ENCODE data around the gene SHMT1. TPM values are rescaled to one million over a fixed set of nuclear protein-coding genes. Genes with fewer than 3 reads are reported as not detected.

The SHMT1 gene
- total RNA-seq, 1 donor from 2014 or later, result 3.9 TPM

- TF ChIP-seq CTCF (IDR thresholded peaks at IDR 0.05), result no peak
- H3K9me3 Mint-ChIP-seq (ENCODE audit: low read depth), result no peaks in the 10 kb centered on the region
- H3K4me1 Mint-ChIP-seq (ENCODE audit: low read depth), result peaks cover 21% of the 10 kb centered on the region
- no peak overlapping the region for H3K4me3 Mint-ChIP-seq (ENCODE audit: unreplicated experiment)
- H3K36me3 Mint-ChIP-seq (ENCODE audit: low read depth), result peaks cover 19% of the 10 kb centered on the region
- no peak for DNase-seq (ENCODE audit: low spot score)
- H3K27me3 Mint-ChIP-seq (ENCODE audit: low read depth), result no peaks in the 10 kb centered on the region
- H3K27ac Mint-ChIP-seq (ENCODE audit: unreplicated experiment), result no peak overlapping the region
Observed at GRCh38 chr17:18323507-18324139, 39.7 kb downstream of the SHMT1 start.

DNA sequence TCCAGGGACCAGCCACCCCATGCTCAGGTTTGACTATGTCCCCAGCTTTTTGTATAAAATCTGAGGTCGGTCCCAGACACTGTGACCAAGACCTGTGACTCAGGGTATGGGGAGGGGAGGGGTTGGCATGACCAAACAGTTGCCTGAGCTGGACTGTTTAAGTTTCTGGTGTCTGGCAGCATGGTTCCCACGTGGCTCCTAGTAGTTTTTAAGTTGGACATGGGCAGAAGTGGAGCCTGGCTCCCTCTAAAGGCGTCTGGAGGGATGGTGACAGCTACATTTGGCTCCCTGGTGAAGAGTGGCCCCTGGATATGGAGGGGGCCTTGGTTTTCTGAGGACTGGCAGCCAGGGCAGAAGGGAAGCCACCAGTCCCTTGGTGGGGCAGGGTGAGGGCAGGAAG, 40.3 kb downstream of the SHMT1 start:
- Mint-ChIP-seq H3K27ac (ENCODE audit: unreplicated experiment) (no peak overlapping the region), H3K4me1 (ENCODE audit: low read depth) (peaks cover 26% of the 10 kb centered on the region), H3K4me3 (ENCODE audit: unreplicated experiment) (no peak overlapping the region), H3K36me3 (ENCODE audit: low read depth) (peaks cover 19% of the 10 kb centered on the region), H3K27me3 (ENCODE audit: low read depth) (no peaks in the 10 kb centered on the region), H3K9me3 (ENCODE audit: low read depth) (no peaks in the 10 kb centered on the region)
- DNase-seq (ENCODE audit: low spot score), result no peak
- peak; percentile 34 for TF ChIP-seq CTCF (IDR thresholded peaks at IDR 0.05)

GRCh38 chr17:18322522-18322921, 40.8 kb downstream of the SHMT1 start:
- no peak for TF ChIP-seq CTCF (IDR thresholded peaks at IDR 0.05)
- DNase-seq (ENCODE audit: low spot score), result no peak
- H3K4me1 Mint-ChIP-seq (ENCODE audit: low read depth), result peaks cover 31% of the 10 kb centered on the region
- no peaks in the 10 kb centered on the region for H3K27me3 Mint-ChIP-seq (ENCODE audit: low read depth)
- no peak overlapping the region for H3K4me3 Mint-ChIP-seq (ENCODE audit: unreplicated experiment)
- peaks cover 19% of the 10 kb centered on the region for H3K36me3 Mint-ChIP-seq (ENCODE audit: low read depth)
- H3K27ac Mint-ChIP-seq (ENCODE audit: unreplicated experiment), result no peak overlapping the region
- H3K9me3 Mint-ChIP-seq (ENCODE audit: low read depth), result no peaks in the 10 kb centered on the region

DNA sequence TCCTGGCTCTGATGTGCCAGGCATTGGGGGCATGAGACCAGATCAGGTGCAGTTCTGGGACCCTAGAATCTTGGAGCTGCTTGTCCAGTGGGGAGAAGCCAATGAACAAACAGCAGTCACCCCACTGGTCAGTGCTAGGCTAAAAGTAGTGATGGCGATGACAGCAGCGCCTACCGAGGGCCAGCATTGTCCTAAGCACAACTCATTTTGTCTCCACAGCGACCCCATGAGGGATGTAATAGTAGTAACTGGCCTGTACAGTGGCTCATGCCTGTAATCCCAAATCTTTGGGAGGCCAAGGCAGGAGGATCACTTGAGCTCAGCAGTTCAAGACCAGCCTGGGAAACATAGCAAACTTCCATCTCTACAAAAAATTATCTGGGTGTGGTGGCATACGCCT, 42.0 kb downstream of the SHMT1 start:
- Mint-ChIP-seq H3K27ac (ENCODE audit: unreplicated experiment) (no peak overlapping the region), H3K36me3 (ENCODE audit: low read depth) (peaks cover 17% of the 10 kb centered on the region), H3K4me1 (ENCODE audit: low read depth) (peaks cover 43% of the 10 kb centered on the region), H3K27me3 (ENCODE audit: low read depth) (no peaks in the 10 kb centered on the region), H3K4me3 (ENCODE audit: unreplicated experiment) (no peak overlapping the region), H3K9me3 (ENCODE audit: low read depth) (no peaks in the 10 kb centered on the region)
- no peak for DNase-seq (ENCODE audit: low spot score)
- TF ChIP-seq CTCF (IDR thresholded peaks at IDR 0.05), result peak; percentile 35

DNA sequence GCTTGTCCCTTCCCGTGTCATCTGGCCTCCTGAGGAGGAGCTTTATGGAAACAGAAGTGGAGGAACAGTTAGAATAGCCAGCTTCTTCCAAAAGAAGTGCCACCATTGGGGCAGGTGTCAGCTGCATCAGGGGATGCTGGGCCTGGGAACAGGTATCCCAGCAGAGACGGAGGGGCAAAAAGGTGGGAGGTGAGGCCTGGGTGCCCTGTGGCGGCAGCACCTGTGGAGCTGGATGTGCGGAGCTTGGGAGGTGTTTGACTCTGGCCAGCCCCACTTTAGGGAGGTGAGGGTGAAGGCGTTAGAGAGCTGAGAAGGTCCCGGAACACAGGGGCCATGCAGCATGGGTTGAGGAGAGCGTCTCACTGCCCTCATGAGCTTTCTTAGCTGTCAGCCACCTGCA, 43.0 kb downstream of the SHMT1 start:
- peaks cover 53% of the 10 kb centered on the region for H3K4me1 Mint-ChIP-seq (ENCODE audit: low read depth)
- H3K36me3 Mint-ChIP-seq (ENCODE audit: low read depth), result peaks cover 17% of the 10 kb centered on the region

More for the DNA sequence above, 43.0 kb downstream of the SHMT1 start:
- Mint-ChIP-seq H3K4me3 (ENCODE audit: unreplicated experiment) (peak overlapping the region; percentile 47), H3K27me3 (ENCODE audit: low read depth) (no peaks in the 10 kb centered on the region), H3K27ac (ENCODE audit: unreplicated experiment) (peak overlapping the region; percentile 57), H3K9me3 (ENCODE audit: low read depth) (no peaks in the 10 kb centered on the region)
- no peak for DNase-seq (ENCODE audit: low spot score)
- TF ChIP-seq CTCF (IDR thresholded peaks at IDR 0.05), result no peak
